Measurements from ENCODE around the gene ARL4A. TPM values are rescaled to one million over a fixed set of nuclear protein-coding genes. Genes with fewer than 3 reads are reported as not detected.
A peak's percentile ranks its signal among the peaks of the same experiment; 100 is the strongest.

ARL4A gene
- total and polyA plus RNA-seq, 9 of the 15 experiments (the other 6 are each of a cell fraction or from before 2014, with no cell fraction given), result 118 to 688 (median 172) TPM

DNA sequence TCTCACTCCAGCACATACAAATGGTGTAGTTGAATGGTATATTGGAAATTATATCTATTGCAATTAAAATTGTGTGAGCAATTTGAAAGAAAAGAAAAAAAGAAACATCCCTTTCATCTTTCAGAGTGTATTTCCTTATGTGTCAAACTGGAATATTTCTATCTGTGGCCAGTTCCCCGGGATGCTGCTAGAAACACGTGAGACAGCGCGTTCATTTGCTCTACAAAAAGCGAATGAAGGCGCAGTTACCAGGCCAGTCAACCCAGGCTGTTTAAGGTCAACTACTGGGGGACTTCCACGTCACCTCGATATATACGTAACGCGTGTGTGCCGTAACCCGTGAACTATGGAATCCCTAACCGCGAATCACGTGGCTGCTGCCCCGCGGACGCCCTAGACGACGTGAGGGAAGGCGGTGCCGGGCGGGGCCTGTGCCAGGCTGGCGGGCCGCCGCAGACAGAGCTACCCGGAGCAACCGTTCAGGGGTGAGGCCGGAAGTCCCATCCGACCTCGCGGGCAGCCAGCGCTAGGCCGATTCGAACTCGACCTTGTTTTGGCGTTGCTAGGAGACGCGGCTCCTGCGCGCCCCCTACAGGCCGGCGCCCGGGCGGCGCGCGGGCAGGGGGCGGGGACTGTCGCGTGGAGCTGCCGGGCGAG lies 1.1 kb upstream of the ARL4A start (continued):
- TF ChIP-seq, protein P1, sequence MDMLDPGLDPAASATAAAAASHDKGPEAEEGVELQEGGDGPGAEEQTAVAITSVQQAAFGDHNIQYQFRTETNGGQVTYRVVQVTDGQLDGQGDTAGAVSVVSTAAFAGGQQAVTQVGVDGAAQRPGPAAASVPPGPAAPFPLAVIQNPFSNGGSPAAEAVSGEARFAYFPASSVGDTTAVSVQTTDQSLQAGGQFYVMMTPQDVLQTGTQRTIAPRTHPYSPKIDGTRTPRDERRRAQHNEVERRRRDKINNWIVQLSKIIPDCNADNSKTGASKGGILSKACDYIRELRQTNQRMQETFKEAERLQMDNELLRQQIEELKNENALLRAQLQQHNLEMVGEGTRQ (CRISPR knock-in tag; IDR thresholded peaks at IDR 0.05), result peak; percentile 86
- TF ChIP-seq ZNF23 (CRISPR knock-in tag; IDR thresholded peaks at IDR 0.05) (no peak), ZNF77 (CRISPR knock-in tag; IDR thresholded peaks at IDR 0.05) (no peak), ZNF57 (CRISPR knock-in tag; IDR thresholded peaks at IDR 0.05) (no peak), POLR2A (conservative IDR thresholded peaks at IDR 0.05) (no peak), TBL1XR1 (IDR thresholded peaks at IDR 0.05; ENCODE audit: low read length in 2 of 2) (peak in 1 of 2 experiments; percentile 41; a peak in 1 of 4 replicates), ZBTB1 (CRISPR knock-in tag; IDR thresholded peaks at IDR 0.05; ENCODE audit: borderline replicate concordance, low read depth) (peak; percentile 69), HNRNPL (IDR thresholded peaks at IDR 0.05; ENCODE audit: low read depth, low read length) (no peak), PHF8 (IDR thresholded peaks at IDR 0.05; ENCODE audit: borderline replicate concordance, low read length) (peak; percentile 45; the same call in 1 of the 2 replicates), KAT2B (IDR thresholded peaks at IDR 0.05; ENCODE audit: low read depth, low read length) (no peak), NELFE (IDR thresholded peaks at IDR 0.05; ENCODE audit: insufficient read depth, insufficient read length) (no peak), POLR3A (IDR thresholded peaks at IDR 0.05; ENCODE audit: borderline replicate concordance, extremely low read depth, insufficient read depth, insufficient read length) (no peak)
- TF ChIP-seq, protein P2, sequence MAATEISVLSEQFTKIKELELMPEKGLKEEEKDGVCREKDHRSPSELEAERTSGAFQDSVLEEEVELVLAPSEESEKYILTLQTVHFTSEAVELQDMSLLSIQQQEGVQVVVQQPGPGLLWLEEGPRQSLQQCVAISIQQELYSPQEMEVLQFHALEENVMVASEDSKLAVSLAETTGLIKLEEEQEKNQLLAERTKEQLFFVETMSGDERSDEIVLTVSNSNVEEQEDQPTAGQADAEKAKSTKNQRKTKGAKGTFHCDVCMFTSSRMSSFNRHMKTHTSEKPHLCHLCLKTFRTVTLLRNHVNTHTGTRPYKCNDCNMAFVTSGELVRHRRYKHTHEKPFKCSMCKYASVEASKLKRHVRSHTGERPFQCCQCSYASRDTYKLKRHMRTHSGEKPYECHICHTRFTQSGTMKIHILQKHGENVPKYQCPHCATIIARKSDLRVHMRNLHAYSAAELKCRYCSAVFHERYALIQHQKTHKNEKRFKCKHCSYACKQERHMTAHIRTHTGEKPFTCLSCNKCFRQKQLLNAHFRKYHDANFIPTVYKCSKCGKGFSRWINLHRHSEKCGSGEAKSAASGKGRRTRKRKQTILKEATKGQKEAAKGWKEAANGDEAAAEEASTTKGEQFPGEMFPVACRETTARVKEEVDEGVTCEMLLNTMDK (IDR thresholded peaks at IDR 0.05; ENCODE audit: borderline replicate concordance, insufficient read depth, low read depth, low read length, poor library complexity, severe bottlenecking), result peak; percentile 97
- TF ChIP-seq, protein P3, sequence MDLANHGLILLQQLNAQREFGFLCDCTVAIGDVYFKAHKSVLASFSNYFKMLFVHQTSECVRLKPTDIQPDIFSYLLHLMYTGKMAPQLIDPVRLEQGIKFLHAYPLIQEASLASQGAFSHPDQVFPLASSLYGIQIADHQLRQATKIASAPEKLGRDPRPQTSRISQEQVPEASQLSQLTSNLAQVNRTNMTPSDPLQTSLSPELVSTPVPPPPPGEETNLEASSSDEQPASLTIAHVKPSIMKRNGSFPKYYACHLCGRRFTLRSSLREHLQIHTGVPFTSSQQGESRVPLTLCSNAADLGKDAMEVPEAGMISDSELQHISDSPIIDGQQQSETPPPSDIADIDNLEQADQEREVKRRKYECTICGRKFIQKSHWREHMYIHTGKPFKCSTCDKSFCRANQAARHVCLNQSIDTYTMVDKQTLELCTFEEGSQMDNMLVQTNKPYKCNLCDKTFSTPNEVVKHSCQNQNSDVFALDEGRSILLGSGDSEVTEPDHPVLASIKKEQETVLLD (IDR thresholded peaks at IDR 0.05), result peak; percentile 40; the same call in 1 of the 2 replicates
- TF ChIP-seq, protein P4, sequence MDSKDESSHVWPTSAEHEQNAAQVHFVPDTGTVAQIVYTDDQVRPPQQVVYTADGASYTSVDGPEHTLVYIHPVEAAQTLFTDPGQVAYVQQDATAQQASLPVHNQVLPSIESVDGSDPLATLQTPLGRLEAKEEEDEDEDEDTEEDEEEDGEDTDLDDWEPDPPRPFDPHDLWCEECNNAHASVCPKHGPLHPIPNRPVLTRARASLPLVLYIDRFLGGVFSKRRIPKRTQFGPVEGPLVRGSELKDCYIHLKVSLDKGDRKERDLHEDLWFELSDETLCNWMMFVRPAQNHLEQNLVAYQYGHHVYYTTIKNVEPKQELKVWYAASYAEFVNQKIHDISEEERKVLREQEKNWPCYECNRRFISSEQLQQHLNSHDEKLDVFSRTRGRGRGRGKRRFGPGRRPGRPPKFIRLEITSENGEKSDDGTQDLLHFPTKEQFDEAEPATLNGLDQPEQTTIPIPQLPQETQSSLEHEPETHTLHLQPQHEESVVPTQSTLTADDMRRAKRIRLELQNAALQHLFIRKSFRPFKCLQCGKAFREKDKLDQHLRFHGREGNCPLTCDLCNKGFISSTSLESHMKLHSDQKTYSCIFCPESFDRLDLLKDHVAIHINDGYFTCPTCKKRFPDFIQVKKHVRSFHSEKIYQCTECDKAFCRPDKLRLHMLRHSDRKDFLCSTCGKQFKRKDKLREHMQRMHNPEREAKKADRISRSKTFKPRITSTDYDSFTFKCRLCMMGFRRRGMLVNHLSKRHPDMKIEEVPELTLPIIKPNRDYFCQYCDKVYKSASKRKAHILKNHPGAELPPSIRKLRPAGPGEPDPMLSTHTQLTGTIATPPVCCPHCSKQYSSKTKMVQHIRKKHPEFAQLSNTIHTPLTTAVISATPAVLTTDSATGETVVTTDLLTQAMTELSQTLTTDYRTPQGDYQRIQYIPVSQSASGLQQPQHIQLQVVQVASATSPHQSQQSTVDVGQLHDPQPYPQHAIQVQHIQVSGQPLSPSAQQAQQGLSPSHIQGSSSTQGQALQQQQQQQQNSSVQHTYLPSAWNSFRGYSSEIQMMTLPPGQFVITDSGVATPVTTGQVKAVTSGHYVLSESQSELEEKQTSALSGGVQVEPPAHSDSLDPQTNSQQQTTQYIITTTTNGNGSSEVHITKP (IDR thresholded peaks at IDR 0.05; ENCODE audit: partially characterized antibody), result peak; percentile 21
- TF ChIP-seq, protein P5, sequence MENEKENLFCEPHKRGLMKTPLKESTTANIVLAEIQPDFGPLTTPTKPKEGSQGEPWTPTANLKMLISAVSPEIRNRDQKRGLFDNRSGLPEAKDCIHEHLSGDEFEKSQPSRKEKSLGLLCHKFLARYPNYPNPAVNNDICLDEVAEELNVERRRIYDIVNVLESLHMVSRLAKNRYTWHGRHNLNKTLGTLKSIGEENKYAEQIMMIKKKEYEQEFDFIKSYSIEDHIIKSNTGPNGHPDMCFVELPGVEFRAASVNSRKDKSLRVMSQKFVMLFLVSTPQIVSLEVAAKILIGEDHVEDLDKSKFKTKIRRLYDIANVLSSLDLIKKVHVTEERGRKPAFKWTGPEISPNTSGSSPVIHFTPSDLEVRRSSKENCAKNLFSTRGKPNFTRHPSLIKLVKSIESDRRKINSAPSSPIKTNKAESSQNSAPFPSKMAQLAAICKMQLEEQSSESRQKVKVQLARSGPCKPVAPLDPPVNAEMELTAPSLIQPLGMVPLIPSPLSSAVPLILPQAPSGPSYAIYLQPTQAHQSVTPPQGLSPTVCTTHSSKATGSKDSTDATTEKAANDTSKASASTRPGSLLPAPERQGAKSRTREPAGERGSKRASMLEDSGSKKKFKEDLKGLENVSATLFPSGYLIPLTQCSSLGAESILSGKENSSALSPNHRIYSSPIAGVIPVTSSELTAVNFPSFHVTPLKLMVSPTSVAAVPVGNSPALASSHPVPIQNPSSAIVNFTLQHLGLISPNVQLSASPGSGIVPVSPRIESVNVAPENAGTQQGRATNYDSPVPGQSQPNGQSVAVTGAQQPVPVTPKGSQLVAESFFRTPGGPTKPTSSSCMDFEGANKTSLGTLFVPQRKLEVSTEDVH (IDR thresholded peaks at IDR 0.05; ENCODE audit: low read depth, partially characterized antibody), result no peak
